Lung (tissue), 12 donors: ENCODE results near the gene PCYT2. TPM values are rescaled to one million over a fixed set of nuclear protein-coding genes. Genes with fewer than 3 reads are reported as not detected.

Experiments
- ATAC-seq: fragments of 200-7000 bp; cut with Tn5 transposase; one replicate; pipeline ENCODE4 v1.9.1; 2020; ENCODE audit warnings: moderate number of reproducible peaks; ENCODE audit not compliant: insufficient read depth, low FRiP score
- DNase-seq, 3 donors: peaks; one replicate each; pipeline ENCODE4 v3.0.0-alpha.2; 2013 to 2017
- H3K27ac ChIP-seq, 2 donors: one replicate each; pipeline ENCODE4 v1.5.1; 2013; ENCODE audit warnings: mild to moderate bottlenecking in 2 of 2, moderate library complexity in 2 of 2, control low read depth in 1 of 2, inconsistent platforms in 1 of 2, low read depth in 1 of 2, low read length in 1 of 2
- H3K27me3 ChIP-seq, 3 donors: one replicate each; pipeline ENCODE4 v1.5.1; 2013; ENCODE audit warnings: low read length in 2 of 3; ENCODE audit not compliant: control insufficient read depth in 3 of 3, insufficient read depth in 3 of 3
- H3K36me3 ChIP-seq, 4 donors: one replicate each; pipeline ENCODE4 v1.5.1; 2013; ENCODE audit warnings: low read length in 4 of 4, mild to moderate bottlenecking in 1 of 4, moderate library complexity in 1 of 4; ENCODE audit not compliant: control insufficient read depth in 4 of 4, insufficient read depth in 4 of 4
- H3K4me1 ChIP-seq, 5 donors: one replicate each; pipeline ENCODE4 v1.5.1; 2013; ENCODE audit warnings: low read length in 5 of 5, mild to moderate bottlenecking in 2 of 5, moderate library complexity in 1 of 5; ENCODE audit not compliant: control insufficient read depth in 5 of 5, insufficient read depth in 5 of 5
- H3K4me3 ChIP-seq: one replicate; pipeline ENCODE4 v1.5.1; 2013; ENCODE audit warnings: mild to moderate bottlenecking, control low read depth, moderate library complexity
- H3K9ac ChIP-seq, 2 donors: one replicate each; pipeline ENCODE4 v1.5.1; 2013; ENCODE audit warnings: low read length in 2 of 2, control low read depth in 1 of 2; ENCODE audit not compliant: insufficient read depth in 1 of 2
- H3K9me3 ChIP-seq, 4 donors: one replicate each; pipeline ENCODE4 v1.5.1; 2013; ENCODE audit warnings: low read length in 3 of 4, mild to moderate bottlenecking in 1 of 4, moderate library complexity in 1 of 4; ENCODE audit not compliant: control insufficient read depth in 4 of 4, insufficient read depth in 3 of 4
- WGBS, 2 donors: extraction: QIAGEN DNeasy Blood & Tissue Kit; methylation state at CpG; one replicate each; pipeline ENCODE4 v1.1.7; 2013; 5-methylcytosine and 5-hydroxymethylcytosine counted together
- polyA plus RNA-seq, 2 donors: library from polyadenylated mRNA; stranded (reverse); fragments of 200-250 nt; gene quantifications; one replicate each; pipeline ENCODE4 v1.2.1, GENCODE V29; 2013
- total RNA-seq, 2 donors: library from RNA; depleted of rRNA in 1 of 2; stranded (reverse); fragments of >200 nt in 1 of 2; gene quantifications; one replicate each; pipeline ENCODE4 v1.2.1, GENCODE V29; 2014 to 2021
- TF ChIP-seq, protein P1 (sequence below): IDR thresholded peaks from 2 replicates; pipeline ENCODE4 v1.5.1; 2012; ENCODE audit warnings: mild to moderate bottlenecking; ENCODE audit errors: control extremely low read depth, extremely low read depth
- donor health status: control.
- donor health status: control.
- donor health status: Bipolar disorder and iron deficiency.
- donor health status: healthy.
- donor health status: DM: yes; HTN: yes; CAD: no.

Gene PCYT2
- total and polyA plus RNA-seq, 4 donors: 23.0 to 91.6 (median 67.5) TPM

DNA sequence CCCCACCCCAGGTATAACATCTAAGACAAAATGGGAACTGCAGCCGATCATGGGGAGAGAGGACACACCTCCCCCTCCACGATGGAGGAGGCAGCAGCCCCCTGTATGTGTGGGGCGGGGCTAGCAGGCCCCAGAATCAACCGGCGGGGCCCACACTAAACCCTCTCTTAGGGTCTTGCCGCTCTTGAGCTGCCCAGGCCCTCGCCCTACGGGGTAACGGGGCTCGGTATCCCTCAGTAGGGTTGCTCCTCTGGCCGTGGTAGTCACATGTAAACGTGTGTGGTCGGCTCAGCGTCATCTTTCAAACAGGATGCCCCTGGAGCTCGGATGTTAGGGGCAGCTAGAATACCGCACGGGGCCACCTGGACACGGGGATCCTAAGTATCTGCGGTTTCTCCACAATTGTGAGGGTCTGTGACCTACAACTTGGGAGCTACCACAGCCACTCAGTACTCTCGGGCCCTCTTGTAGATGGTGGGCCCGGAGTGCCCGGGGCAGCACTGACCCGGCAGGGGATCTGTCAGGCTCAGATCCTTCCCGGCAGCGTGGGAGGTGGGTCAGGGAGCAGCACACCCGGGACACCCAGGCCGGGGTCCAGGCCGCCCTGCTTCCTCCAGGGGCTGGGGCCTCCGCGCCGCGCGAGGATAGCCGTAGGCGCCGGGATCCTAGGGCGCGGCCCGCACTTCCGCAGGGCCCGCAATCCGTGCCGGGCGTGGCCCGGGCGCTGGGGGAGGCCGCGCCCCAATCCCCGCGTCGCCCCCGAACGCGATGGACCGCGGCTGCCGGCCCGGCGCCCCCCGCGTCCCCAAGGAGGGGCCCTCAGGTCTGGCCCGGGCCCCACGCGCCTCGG is 40.8 kb downstream of the PCYT2 start:
- Histone ChIP-seq H3K9me3 (no peaks in the 10 kb centered on the region), H3K27ac (peak overlapping the region; percentile 90 to 98), H3K27me3 (no peaks in the 10 kb centered on the region), H3K36me3 (peaks cover 0 to 24% (median 12%) of the 10 kb centered on the region in 4 donors), H3K9ac (no peak overlapping the region), H3K4me3 (peak overlapping the region; percentile 71), H3K4me1 (peaks cover 0 to 28% (median 11%) of the 10 kb centered on the region in 5 donors)
- TF ChIP-seq, protein P1, sequence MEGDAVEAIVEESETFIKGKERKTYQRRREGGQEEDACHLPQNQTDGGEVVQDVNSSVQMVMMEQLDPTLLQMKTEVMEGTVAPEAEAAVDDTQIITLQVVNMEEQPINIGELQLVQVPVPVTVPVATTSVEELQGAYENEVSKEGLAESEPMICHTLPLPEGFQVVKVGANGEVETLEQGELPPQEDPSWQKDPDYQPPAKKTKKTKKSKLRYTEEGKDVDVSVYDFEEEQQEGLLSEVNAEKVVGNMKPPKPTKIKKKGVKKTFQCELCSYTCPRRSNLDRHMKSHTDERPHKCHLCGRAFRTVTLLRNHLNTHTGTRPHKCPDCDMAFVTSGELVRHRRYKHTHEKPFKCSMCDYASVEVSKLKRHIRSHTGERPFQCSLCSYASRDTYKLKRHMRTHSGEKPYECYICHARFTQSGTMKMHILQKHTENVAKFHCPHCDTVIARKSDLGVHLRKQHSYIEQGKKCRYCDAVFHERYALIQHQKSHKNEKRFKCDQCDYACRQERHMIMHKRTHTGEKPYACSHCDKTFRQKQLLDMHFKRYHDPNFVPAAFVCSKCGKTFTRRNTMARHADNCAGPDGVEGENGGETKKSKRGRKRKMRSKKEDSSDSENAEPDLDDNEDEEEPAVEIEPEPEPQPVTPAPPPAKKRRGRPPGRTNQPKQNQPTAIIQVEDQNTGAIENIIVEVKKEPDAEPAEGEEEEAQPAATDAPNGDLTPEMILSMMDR: no peak
- peak; percentile 9 for ATAC-seq
- 2 to 4% methylated on average over 32 to 65 of the region's 65 CpGs for WGBS, 2 donors
- DNase-seq: peak in 2 of 3 donors; percentile 38 to 39

DNA sequence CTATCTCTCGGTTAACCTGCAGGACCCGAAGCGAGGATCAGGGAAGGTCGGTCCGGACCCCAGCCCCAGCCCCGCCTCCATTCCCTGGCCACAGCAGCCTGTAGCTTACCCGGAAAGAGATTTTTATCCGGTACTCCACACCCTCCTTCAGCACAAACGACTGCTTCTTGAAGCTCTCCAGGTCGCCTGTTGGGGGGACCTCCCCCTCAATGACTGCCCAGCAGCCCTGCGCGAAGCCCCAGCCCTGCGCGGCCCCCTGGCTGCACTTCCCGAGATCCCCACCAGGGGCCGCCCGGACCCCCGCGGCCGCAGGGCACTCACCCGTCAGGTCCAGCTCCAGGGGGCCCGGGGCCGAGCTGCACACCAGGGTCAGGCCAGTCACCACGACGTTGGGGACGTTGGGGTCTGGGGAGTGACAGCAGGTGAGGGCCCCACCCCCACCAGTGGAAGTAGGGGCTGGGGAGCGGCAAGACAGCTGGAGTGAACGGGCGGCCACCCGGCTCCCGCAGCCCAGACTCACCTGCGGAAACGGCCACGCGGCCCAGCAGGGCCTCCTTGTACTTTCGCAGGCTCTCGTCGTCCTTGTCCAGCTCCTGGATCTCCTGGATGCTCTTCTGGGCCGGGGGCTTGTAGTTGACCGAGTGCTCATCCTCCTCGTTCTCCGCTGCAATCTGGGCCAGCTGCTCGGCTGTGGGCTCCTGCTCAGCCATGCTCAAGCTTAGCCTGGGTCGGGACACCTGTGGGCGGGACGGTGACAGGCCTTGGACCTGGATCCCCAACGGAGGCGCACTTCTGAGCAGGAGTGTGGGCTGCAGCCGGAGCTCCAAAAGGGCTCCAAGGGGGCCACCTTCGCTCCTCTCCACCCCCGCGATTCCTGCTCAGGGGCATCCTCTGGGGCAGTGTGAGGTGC is 41.7 kb downstream of the PCYT2 start:
- 40 to 43% methylated on average over 48 to 52 of the region's 52 CpGs for WGBS, 2 donors
- peaks cover 0 to 28% (median 11%) of the 10 kb centered on the region in 5 donors for H3K4me1 ChIP-seq
- H3K36me3 ChIP-seq: peaks cover 0 to 25% (median 14%) of the 10 kb centered on the region in 4 donors
- TF ChIP-seq, protein P1: peak; percentile 30
- H3K9ac ChIP-seq: no peak overlapping the region
- ATAC-seq (no peak), DNase-seq (peak; percentile 45 to 70 (median 58))
- H3K27ac ChIP-seq: peak overlapping the region; percentile 90 to 98
- H3K9me3 ChIP-seq: no peaks in the 10 kb centered on the region
- H3K27me3 ChIP-seq: no peaks in the 10 kb centered on the region
- peak overlapping the region; percentile 71 for H3K4me3 ChIP-seq

DNA sequence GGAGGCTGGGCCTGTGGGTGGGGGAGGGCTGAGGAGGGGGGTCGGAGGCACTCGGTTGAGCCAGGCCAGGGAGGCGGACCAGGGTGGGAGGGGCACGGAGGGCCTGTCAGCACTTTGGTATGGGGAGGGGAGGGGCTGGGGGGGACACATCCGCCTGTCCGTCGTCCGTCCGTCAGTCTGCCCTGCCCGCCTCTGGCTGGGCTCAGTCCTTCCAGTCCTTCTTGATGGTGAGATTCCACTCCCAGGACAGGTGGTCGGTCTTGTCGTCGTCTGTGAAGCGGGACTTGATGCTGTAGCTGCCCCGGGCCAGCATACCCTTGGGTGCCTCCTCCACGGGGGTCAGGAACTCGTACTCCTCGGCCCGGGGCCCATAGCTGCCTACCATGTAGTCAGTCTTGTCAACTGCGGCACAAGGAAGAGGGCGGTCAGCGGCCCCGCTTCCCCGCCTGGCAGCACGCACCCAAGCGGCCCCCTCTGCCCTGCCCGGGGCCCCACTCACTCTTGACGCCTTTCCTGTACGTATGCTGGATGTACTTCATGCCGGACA is 42.5 kb downstream of the PCYT2 start:
- DNase-seq: no peak
- Histone ChIP-seq H3K4me1 (peaks cover 0 to 28% (median 11%) of the 10 kb centered on the region in 5 donors), H3K9ac (no peak overlapping the region), H3K9me3 (no peaks in the 10 kb centered on the region), H3K27ac (peak overlapping the region; percentile 33 to 56), H3K4me3 (no peak overlapping the region), H3K36me3 (peaks cover 0 to 25% (median 16%) of the 10 kb centered on the region in 4 donors), H3K27me3 (no peaks in the 10 kb centered on the region)
- TF ChIP-seq, protein P1: no peak
- 71 to 77% methylated on average over 26 to 30 of the region's 30 CpGs for WGBS, 2 donors
- no peak for ATAC-seq
